Activated CD8-positive, alpha-beta memory T cell treated with anti-CD3 and anti-CD28 coated beads, Interleukin-2, amount 50 U/mL, for 48 hours (primary cell): ENCODE results near the gene PMFBP1.

Source experiments
- DNase-seq: peaks from one replicate; pipeline ENCODE4 v3.0.0-alpha.2; 2020

The PMFBP1 gene

GRCh38 chr16:72129976-72130656, 41.8 kb downstream of the PMFBP1 start:
- no peak for DNase-seq

- DNase-seq, result no peak
Measured at GRCh38 chr16:72128701-72129100, 43.3 kb downstream of the PMFBP1 start.

GRCh38 chr16:72126429-72126765, 45.6 kb downstream of the PMFBP1 start:
- no peak for DNase-seq

GRCh38 chr16:72125635-72126428, 46.1 kb downstream of the PMFBP1 start:
- no peak for DNase-seq

- DNase-seq, result peak; percentile 82
Measured at GRCh38 chr16:72124761-72125634, 47.0 kb downstream of the PMFBP1 start.

GRCh38 chr16:72124148-72124547, 47.8 kb downstream of the PMFBP1 start:
- no peak for DNase-seq

GRCh38 chr16:72123426-72123825, 48.5 kb downstream of the PMFBP1 start:
- no peak for DNase-seq

- no peak for DNase-seq
Measured at GRCh38 chr16:72122916-72123315, 49.0 kb downstream of the PMFBP1 start.

- DNase-seq, result no peak
Measured at GRCh38 chr16:72122308-72122707, 49.6 kb downstream of the PMFBP1 start.

GRCh38 chr16:72120026-72120425, 51.9 kb downstream of the PMFBP1 start:
- no peak for DNase-seq

GRCh38 chr16:72113616-72113945, 58.4 kb downstream of the PMFBP1 start:
- no peak for DNase-seq

GRCh38 chr16:72112906-72113615, 58.9 kb downstream of the PMFBP1 start:
- DNase-seq, result peak; percentile 42

GRCh38 chr16:72112452-72112792, 59.5 kb downstream of the PMFBP1 start:
- peak; percentile 45 for DNase-seq

GRCh38 chr16:72111657-72112451, 60.1 kb downstream of the PMFBP1 start:
- no peak for DNase-seq

GRCh38 chr16:72110662-72111615, 61.0 kb downstream of the PMFBP1 start:
- no peak for DNase-seq

- peak; percentile 29 for DNase-seq
Measured at GRCh38 chr16:72109966-72110530, 61.9 kb downstream of the PMFBP1 start.

GRCh38 chr16:72109300-72109699, 62.7 kb downstream of the PMFBP1 start:
- DNase-seq, result peak; percentile 33

- DNase-seq, result peak; percentile 44
Measured at GRCh38 chr16:72108353-72109102, 63.4 kb downstream of the PMFBP1 start.

GRCh38 chr16:72107371-72107770, 64.6 kb downstream of the PMFBP1 start:
- DNase-seq, result peak; percentile 26

- DNase-seq, result no peak
Measured at GRCh38 chr16:72105978-72106377, 66.0 kb downstream of the PMFBP1 start.
